Gastrocnemius medialis (tissue), 4 donors: Measurements from ENCODE around the gene OBSCN. TPM values are rescaled to one million over a fixed set of nuclear protein-coding genes. Genes with fewer than 3 reads are reported as not detected.
"Not testable (repeated sequence)": the region's sequence is repeated elsewhere in the genome, so short reads cannot be mapped to it uniquely, and the experiment has no call there.

Experiments used
- ATAC-seq, 2 donors: fragments of 150-250 bp; one replicate each; pipeline ENCODE4 v1.9.1; 2016
- DNase-seq, 2 donors: peaks; one replicate each; pipeline ENCODE4 v3.0.0-alpha.2; 2019
- H3K27ac ChIP-seq, 4 donors: fragments of 200-600 bp; sonication (generic); 1 replicate in 1 of 4; 2 replicates in 3 of 4; pipeline ENCODE4 v1.5.1; 2016 to 2018; ENCODE audit warnings: mild to moderate bottlenecking in 2 of 4, moderate library complexity in 1 of 4
- H3K27me3 ChIP-seq, 3 donors: fragments of 200-600 bp; sonication (generic) in 2 of 3; 1 replicate in 1 of 3; 2 replicates in 2 of 3; pipeline versions ENCODE4 v1.5.1 to v1.6.0; 2016 to 2019; ENCODE audit warnings: mild to moderate bottlenecking in 1 of 3, moderate library complexity in 1 of 3
- H3K36me3 ChIP-seq, 2 donors: fragments of 200-600 bp; sonication (generic) in 1 of 2; one replicate each; pipeline ENCODE4 v1.5.1; 2017 to 2018
- H3K4me1 ChIP-seq, 2 donors: fragments of 200-600 bp; sonication (generic) in 1 of 2; one replicate each; pipeline ENCODE4 v1.5.1; 2016 to 2017; ENCODE audit warnings: mild to moderate bottlenecking in 2 of 2
- H3K4me3 ChIP-seq, 4 donors: fragments of 200-600 bp; sonication (generic) in 3 of 4; 1 replicate in 1 of 4; 2 replicates in 3 of 4; pipeline ENCODE4 v1.5.1; 2016 to 2019; ENCODE audit warnings: mild to moderate bottlenecking in 2 of 4
- H3K9me3 ChIP-seq, 3 donors: fragments of 200-600 bp; sonication (generic) in 2 of 3; 1 replicate in 1 of 3; 2 replicates in 2 of 3; pipeline ENCODE4 v1.5.1; 2016 to 2019
- CTCF ChIP-seq, 5 experiments: fragments of 450-650 bp in 3 of 5; fragments of 200-600 bp in 2 of 5; sonication (generic) in 2 of 5; IDR thresholded peaks in 4 of 5; conservative IDR thresholded peaks in 1 of 5; 1 replicate in 4 of 5; 2 replicates in 1 of 5; pipeline ENCODE4 v1.5.1; 2016 to 2019; ENCODE audit warnings: antibody characterized with exemption in 5 of 5, mild to moderate bottlenecking in 3 of 5, moderate library complexity in 3 of 5
- POLR2A ChIP-seq, 2 donors: fragments of 450-650 bp; IDR thresholded peaks; one replicate each; pipeline ENCODE4 v1.6.1; 2017; ENCODE audit warnings: antibody characterized with exemption in 2 of 2, mild to moderate bottlenecking in 2 of 2, moderate library complexity in 2 of 2
- in situ Hi-C, 4 donors: fragments of 200-750 bp; cut with MboI; loops; one replicate each; pipeline versions ENCODE4 v1.15.0 to v1.8.0; 2017; ENCODE audit warnings: low sequenced_read_pairs in 4 of 4
- intact Hi-C: fragments of 100-400 bp; cut with DNase I; formaldehyde crosslinking; loops from one replicate; pipeline ENCODE4 v1.15.1; 2023; ENCODE audit warnings: low total_unique reads
- total RNA-seq, 4 donors: library from RNA; depleted of rRNA; stranded (reverse); fragments of >200 nt; gene quantifications; one replicate each; pipeline versions ENCODE4 v1.1.0 to v1.2.3, GENCODE V29; 2016

Gene OBSCN
- total RNA-seq, 4 donors from 2014 or later, result 798 to 1,571 (median 1,162) TPM

DNA sequence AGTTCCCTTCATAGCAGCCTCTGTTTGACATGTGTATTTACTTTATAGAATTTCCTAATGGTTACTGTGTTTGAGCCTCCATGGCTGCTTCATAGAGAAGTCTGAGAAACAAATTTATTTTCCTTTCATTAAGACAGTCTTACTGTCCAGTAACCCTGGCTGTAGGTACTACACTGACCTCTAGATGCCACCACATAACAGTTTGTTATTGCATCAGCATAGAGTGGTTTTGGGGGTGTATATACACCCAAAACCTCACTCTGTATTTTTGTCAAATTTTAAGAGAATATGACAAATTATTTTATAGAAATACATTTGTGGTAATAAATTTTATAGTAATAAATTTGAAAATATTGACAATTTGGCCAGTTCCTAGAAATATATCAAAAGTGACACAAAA is 57.3 kb downstream of the OBSCN start:
- Histone ChIP-seq H3K9me3 (no peaks in the 10 kb centered on the region), H3K27me3 (no peaks in the 10 kb centered on the region), H3K27ac (peak overlapping the region in 3 of 4 donors; percentile 4 to 38 (median 32)), H3K4me1 (peaks cover 0 to 10% of the 10 kb centered on the region in 2 donors), H3K36me3 (peaks cover 0 to 88% of the 10 kb centered on the region in 2 donors), H3K4me3 (no peak overlapping the region)
- in situ Hi-C loops (no loop called here), intact Hi-C loops (no loop called here)
- TF ChIP-seq POLR2A (IDR thresholded peaks at IDR 0.05), result no peak
- TF ChIP-seq CTCF (IDR thresholded peaks at IDR 0.05 in 4 of 5, conservative IDR thresholded peaks at IDR 0.05 in 1 of 5), result no peak
- DNase-seq, result no peak
- no peak for ATAC-seq

GRCh38 chr1:228267962-228268880 is 60.4 kb downstream of the OBSCN start:
- Histone ChIP-seq H3K27ac (peak overlapping the region; percentile 33 to 45 (median 38)), H3K27me3 (no peaks in the 10 kb centered on the region), H3K36me3 (peaks cover 0 to 88% of the 10 kb centered on the region in 2 donors), H3K4me3 (no peak overlapping the region), H3K9me3 (no peaks in the 10 kb centered on the region), H3K4me1 (peaks cover 0 to 10% of the 10 kb centered on the region in 2 donors)
- TF ChIP-seq CTCF (IDR thresholded peaks at IDR 0.05 in 4 of 5, conservative IDR thresholded peaks at IDR 0.05 in 1 of 5) (no peak), POLR2A (IDR thresholded peaks at IDR 0.05) (no peak)
- in situ Hi-C loops, result no loop called here
- no peak for ATAC-seq
- intact Hi-C loops, result no loop called here
- no peak for DNase-seq

- DNase-seq (no peak), ATAC-seq (no peak)
- intact Hi-C loops, result no loop called here
- Histone ChIP-seq H3K27ac (peak overlapping the region; percentile 20 to 51 (median 42)), H3K9me3 (no peaks in the 10 kb centered on the region), H3K27me3 (no peaks in the 10 kb centered on the region), H3K4me3 (no peak overlapping the region), H3K36me3 (peaks cover 0 to 89% of the 10 kb centered on the region in 2 donors), H3K4me1 (peaks cover 2 to 10% of the 10 kb centered on the region in 2 donors)
- in situ Hi-C loops, result no loop called here
- TF ChIP-seq POLR2A (IDR thresholded peaks at IDR 0.05) (no peak), CTCF (IDR thresholded peaks at IDR 0.05 in 4 of 5, conservative IDR thresholded peaks at IDR 0.05 in 1 of 5) (no peak)
These were observed 61.0 kb downstream of the OBSCN start for GRCh38 chr1:228268881-228269265.

DNA sequence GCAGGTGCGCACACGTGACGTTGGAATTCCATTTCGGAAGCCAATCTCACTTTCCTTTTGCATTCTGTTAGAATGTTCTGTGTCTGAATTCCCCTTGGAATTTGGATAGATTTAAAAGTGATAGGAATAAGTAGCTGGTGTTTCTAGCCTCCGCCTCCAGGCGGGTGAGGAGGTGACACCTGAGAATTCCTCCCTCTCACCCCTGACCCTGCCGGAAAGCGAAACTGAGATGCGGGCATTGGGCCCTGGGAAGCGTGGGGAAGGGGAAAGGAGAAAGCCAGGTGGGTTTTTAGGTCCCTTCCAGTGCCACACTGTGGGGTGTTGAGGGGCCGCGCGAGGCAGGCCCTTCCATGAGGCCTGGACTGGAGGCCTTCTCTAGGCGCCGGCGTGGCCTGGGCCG is 61.6 kb downstream of the OBSCN start:
- DNase-seq, in situ Hi-C loops, intact Hi-C loops, H3K4me1 ChIP-seq, H3K27me3 ChIP-seq, ATAC-seq, H3K4me3 ChIP-seq, H3K9me3 ChIP-seq: not testable (repeated sequence)
- peaks cover 0 to 89% of the 10 kb centered on the region in 2 donors for H3K36me3 ChIP-seq
- H3K27ac ChIP-seq, result peak overlapping the region; percentile 20 to 51 (median 42)

- intact Hi-C loops (no loop called here), in situ Hi-C loops (no loop called here)
- no peak for DNase-seq
- no peak for ATAC-seq
- H3K36me3 ChIP-seq, result peaks cover 0 to 89% of the 10 kb centered on the region in 2 donors
- H3K27ac ChIP-seq, result peak overlapping the region in 3 of 4 donors; percentile 5 to 89 (median 49)
- H3K9me3 ChIP-seq, result no peaks in the 10 kb centered on the region
- no peak overlapping the region for H3K4me3 ChIP-seq
- peaks cover 9 to 10% of the 10 kb centered on the region in 2 donors for H3K4me1 ChIP-seq
- TF ChIP-seq CTCF (IDR thresholded peaks at IDR 0.05 in 4 of 5, conservative IDR thresholded peaks at IDR 0.05 in 1 of 5) (no peak), POLR2A (IDR thresholded peaks at IDR 0.05) (no peak)
- no peaks in the 10 kb centered on the region for H3K27me3 ChIP-seq
These were observed 62.2 kb downstream of the OBSCN start for GRCh38 chr1:228270032-228270431.
